ENCODE data around the gene CHD2.

DNA sequence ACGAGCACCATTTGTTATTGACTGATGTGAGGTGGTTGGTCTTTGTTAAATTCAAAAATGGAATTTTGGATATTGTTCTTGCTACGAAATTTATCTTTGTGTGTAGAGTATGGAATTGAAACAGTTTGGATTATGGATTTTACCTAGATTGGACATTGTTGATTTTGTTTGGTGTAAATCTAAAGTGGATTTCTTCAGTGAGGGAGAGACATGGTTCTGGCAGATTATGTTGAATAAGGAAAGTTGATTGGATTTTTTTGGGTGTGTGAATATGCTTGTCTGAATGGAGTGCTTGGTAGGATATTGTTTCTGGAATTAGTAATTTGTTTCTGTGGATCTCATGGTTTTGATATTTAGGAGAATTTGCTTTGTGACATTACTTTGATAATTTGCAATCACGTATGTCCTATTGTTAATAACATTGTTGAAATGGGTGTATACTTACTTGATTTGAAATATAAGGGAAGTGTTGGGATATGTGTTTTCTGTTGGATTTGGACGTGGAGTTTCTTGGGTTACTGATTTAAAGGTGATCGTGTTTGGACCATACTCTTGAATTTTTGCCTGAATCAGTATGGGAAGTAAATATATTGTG, 1.0 kb upstream of the CHD2 start:
- TF ChIP-seq, protein P1, sequence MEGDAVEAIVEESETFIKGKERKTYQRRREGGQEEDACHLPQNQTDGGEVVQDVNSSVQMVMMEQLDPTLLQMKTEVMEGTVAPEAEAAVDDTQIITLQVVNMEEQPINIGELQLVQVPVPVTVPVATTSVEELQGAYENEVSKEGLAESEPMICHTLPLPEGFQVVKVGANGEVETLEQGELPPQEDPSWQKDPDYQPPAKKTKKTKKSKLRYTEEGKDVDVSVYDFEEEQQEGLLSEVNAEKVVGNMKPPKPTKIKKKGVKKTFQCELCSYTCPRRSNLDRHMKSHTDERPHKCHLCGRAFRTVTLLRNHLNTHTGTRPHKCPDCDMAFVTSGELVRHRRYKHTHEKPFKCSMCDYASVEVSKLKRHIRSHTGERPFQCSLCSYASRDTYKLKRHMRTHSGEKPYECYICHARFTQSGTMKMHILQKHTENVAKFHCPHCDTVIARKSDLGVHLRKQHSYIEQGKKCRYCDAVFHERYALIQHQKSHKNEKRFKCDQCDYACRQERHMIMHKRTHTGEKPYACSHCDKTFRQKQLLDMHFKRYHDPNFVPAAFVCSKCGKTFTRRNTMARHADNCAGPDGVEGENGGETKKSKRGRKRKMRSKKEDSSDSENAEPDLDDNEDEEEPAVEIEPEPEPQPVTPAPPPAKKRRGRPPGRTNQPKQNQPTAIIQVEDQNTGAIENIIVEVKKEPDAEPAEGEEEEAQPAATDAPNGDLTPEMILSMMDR (IDR thresholded peaks at IDR 0.05; ENCODE audit: insufficient read depth, low read depth, low read length): no peak
- TF ChIP-seq EZH2 (IDR thresholded peaks at IDR 0.05; ENCODE audit: insufficient read depth, low read length): no peak

All from astrocyte (in vitro differentiated cells and primary cell).